Stimulated activated CD4-positive, alpha-beta T cell treated with anti-CD3 and anti-CD28 coated beads, Interleukin-2, amount 100 ng/mL, for 24 hours (primary cell): ENCODE results near the gene AKAP9.
"Not testable (repeated sequence)": the region's sequence is repeated elsewhere in the genome, so short reads cannot be mapped to it uniquely, and the experiment has no call there.

ENCODE experiments used
- DNase-seq, 2 donors: peaks; one replicate each; pipeline ENCODE4 v3.0.0-alpha.2; 2020

The AKAP9 gene

GRCh38 chr7:91940572-91941341 is at the start of gene AKAP9:
TSS of gene AKAP9 (plus strand) at chr7:91940862. CDS start at chr7:91941100, 238 bp downstream.
- peak; percentile 88 to 92 for DNase-seq

GRCh38 chr7:91892099-91892705 is 48.5 kb upstream of the AKAP9 start:
- DNase-seq: no peak

- no peak for DNase-seq
These were observed 47.8 kb upstream of the AKAP9 start for GRCh38 chr7:91892821-91893340.

GRCh38 chr7:91893699-91894098 is 47.0 kb upstream of the AKAP9 start:
- not testable (repeated sequence) for DNase-seq

- DNase-seq: no peak
These were observed 45.7 kb upstream of the AKAP9 start for GRCh38 chr7:91894781-91895480.

- DNase-seq: no peak
These were observed 42.2 kb upstream of the AKAP9 start for GRCh38 chr7:91898240-91898992.

GRCh38 chr7:91899563-91899962 is 41.1 kb upstream of the AKAP9 start:
- DNase-seq: no peak

GRCh38 chr7:91910171-91910570 is 30.5 kb upstream of the AKAP9 start:
- DNase-seq: no peak

- no peak for DNase-seq
These were observed 29.5 kb upstream of the AKAP9 start for GRCh38 chr7:91911121-91911520.

- DNase-seq: no peak
These were observed 28.2 kb upstream of the AKAP9 start for GRCh38 chr7:91912494-91912893.

GRCh38 chr7:91913612-91914011 is 27.1 kb upstream of the AKAP9 start:
- no peak for DNase-seq

GRCh38 chr7:91915401-91916050 is 25.1 kb upstream of the AKAP9 start:
- DNase-seq: no peak

- no peak for DNase-seq
These were observed 24.6 kb upstream of the AKAP9 start for GRCh38 chr7:91916051-91916440.

GRCh38 chr7:91918356-91918755 is 22.3 kb upstream of the AKAP9 start:
- no peak for DNase-seq

GRCh38 chr7:91922857-91923256 is 17.8 kb upstream of the AKAP9 start:
- no peak for DNase-seq

- no peak for DNase-seq
These were observed 12.8 kb upstream of the AKAP9 start for GRCh38 chr7:91927912-91928311.

GRCh38 chr7:91929463-91929862 is 11.2 kb upstream of the AKAP9 start:
- DNase-seq: no peak

GRCh38 chr7:91940171-91940570 is 491 bp upstream of the AKAP9 start:
- DNase-seq: peak; percentile 23 to 28

- DNase-seq: peak; percentile 36 to 42
These were observed 788 bp downstream of the AKAP9 start for GRCh38 chr7:91941450-91941849.

- DNase-seq: no peak
These were observed 1.6 kb downstream of the AKAP9 start for GRCh38 chr7:91942312-91942711.

- DNase-seq: not testable (repeated sequence)
These were observed 4.3 kb downstream of the AKAP9 start for GRCh38 chr7:91944970-91945369.

GRCh38 chr7:91945476-91945875 is 4.8 kb downstream of the AKAP9 start:
- no peak for DNase-seq
